CD14-positive monocyte (primary cell): ENCODE measurements around the gene LAS1L. TPM values are rescaled to one million over a fixed set of nuclear protein-coding genes. Genes with fewer than 3 reads are reported as not detected.
"Not testable (repeated sequence)": the region's sequence is repeated elsewhere in the genome, so short reads cannot be mapped to it uniquely, and the experiment has no call there.

Experiments
- DNase-seq, 3 donors: peaks; one replicate each; pipeline ENCODE4 v3.0.0-alpha.2; 2011 to 2022
- H2AFZ ChIP-seq: 2 replicates; pipeline ENCODE4 v1.6.0; 2012; ENCODE audit warnings: mild to moderate bottlenecking, low read depth, low read length, inconsistent platforms; ENCODE audit not compliant: insufficient read depth, poor library complexity, severe bottlenecking
- H3K27ac ChIP-seq, 2 donors: 1 replicate in 1 of 2; 2 replicates in 1 of 2; pipeline ENCODE4 v1.5.1; 2012 to 2013; ENCODE audit warnings: low read length in 2 of 2, control low read depth in 1 of 2, inconsistent platforms in 1 of 2, low read depth in 1 of 2, mild to moderate bottlenecking in 1 of 2
- H3K27me3 ChIP-seq, 2 donors: one replicate each; pipeline versions ENCODE4 v1.6.0 to v1.6.1; 2011 to 2013; ENCODE audit warnings: low read length in 2 of 2; ENCODE audit not compliant: control insufficient read depth in 2 of 2, insufficient read depth in 2 of 2
- H3K36me3 ChIP-seq, 2 donors: replicated peaks in 1 of 2; 1 replicate in 1 of 2; 2 replicates in 1 of 2; pipeline versions ENCODE4 v1.5.1 to v1.6.1; 2012 to 2013; ENCODE audit warnings: low read length in 2 of 2, control low read depth in 1 of 2, inconsistent platforms in 1 of 2, mild to moderate bottlenecking in 1 of 2; ENCODE audit not compliant: insufficient read depth in 2 of 2, control insufficient read depth in 1 of 2
- H3K4me1 ChIP-seq, 2 donors: 1 replicate in 1 of 2; 2 replicates in 1 of 2; pipeline versions ENCODE4 v1.5.1 to v1.6.1; 2012 to 2013; ENCODE audit warnings: low read length in 2 of 2, control low read depth in 1 of 2, inconsistent platforms in 1 of 2, mild to moderate bottlenecking in 1 of 2, moderate library complexity in 1 of 2; ENCODE audit not compliant: insufficient read depth in 2 of 2, control insufficient read depth in 1 of 2
- H3K4me2 ChIP-seq: replicated peaks from 2 replicates; pipeline ENCODE3; 2012; ENCODE audit warnings: low read length, moderate library complexity, mild to moderate bottlenecking; ENCODE audit not compliant: poor library complexity, severe bottlenecking; ENCODE audit errors: extremely low read depth
- H3K4me3 ChIP-seq, 3 experiments: fragments of 200-600 bp in 1 of 3; sonication (generic) in 1 of 3; replicated peaks in 1 of 3; 1 replicate in 2 of 3; 2 replicates in 1 of 3; pipeline ENCODE4 v1.5.1; 2011 to 2013; ENCODE audit warnings: low read length in 3 of 3, mild to moderate bottlenecking in 3 of 3, control low read depth in 2 of 3, low read depth in 2 of 3, inconsistent platforms in 1 of 3, moderate library complexity in 1 of 3
- H3K79me2 ChIP-seq: 2 replicates; pipeline ENCODE4 v1.6.0; 2012; ENCODE audit warnings: mild to moderate bottlenecking, control low read depth, inconsistent platforms, low read length, moderate library complexity; ENCODE audit not compliant: insufficient read depth
- H3K9ac ChIP-seq: 2 replicates; pipeline ENCODE4 v1.6.0; 2017; ENCODE audit warnings: low read length, mild to moderate bottlenecking; ENCODE audit not compliant: insufficient read depth, poor library complexity, severe bottlenecking
- H3K9me3 ChIP-seq, 2 donors: replicated peaks in 1 of 2; 1 replicate in 1 of 2; 2 replicates in 1 of 2; pipeline versions ENCODE4 v1.5.1 to v1.6.1; 2012 to 2013; ENCODE audit warnings: low read length in 2 of 2, control low read depth in 1 of 2; ENCODE audit not compliant: control insufficient read depth in 1 of 2, insufficient read depth in 1 of 2
- H4K20me1 ChIP-seq: 2 replicates; pipeline ENCODE4 v1.6.0; 2012; ENCODE audit warnings: mild to moderate bottlenecking, low read length, control low read depth, moderate library complexity; ENCODE audit not compliant: insufficient read depth
- H3K27ac Mint-ChIP-seq, 7 donors: one replicate each; pipeline ENCODE4 v1.8.0; 2020; ENCODE audit warnings: mild to moderate bottlenecking in 7 of 7, mixed read lengths in 7 of 7, moderate library complexity in 6 of 7, inconsistent platforms in 2 of 7
- H3K27me3 Mint-ChIP-seq, 3 donors: one replicate each; pipeline ENCODE4 v1.8.0; 2021 to 2022; ENCODE audit warnings: low read depth in 3 of 3, mild to moderate bottlenecking in 3 of 3, mixed read lengths in 3 of 3, moderate library complexity in 3 of 3, inconsistent platforms in 1 of 3
- H3K36me3 Mint-ChIP-seq, 2 donors: one replicate each; pipeline ENCODE4 v1.8.0; 2020; ENCODE audit warnings: mixed read lengths in 2 of 2, inconsistent platforms in 1 of 2, mild to moderate bottlenecking in 1 of 2
- H3K4me1 Mint-ChIP-seq: one replicate; pipeline ENCODE4 v1.8.0; 2020; ENCODE audit warnings: mild to moderate bottlenecking, mixed read lengths
- H3K4me3 Mint-ChIP-seq, 2 donors: one replicate each; pipeline ENCODE4 v1.8.0; 2020; ENCODE audit warnings: mild to moderate bottlenecking in 2 of 2, mixed read lengths in 2 of 2, moderate library complexity in 1 of 2
- H3K9me3 Mint-ChIP-seq, 7 donors: one replicate each; pipeline ENCODE4 v1.8.0; 2020 to 2022; ENCODE audit warnings: mixed read lengths in 7 of 7, mild to moderate bottlenecking in 6 of 7, moderate library complexity in 6 of 7, inconsistent platforms in 2 of 7
- WGBS: methylation state at CpG from one replicate; pipeline ENCODE4 v1.1.5; 2013; ENCODE audit warnings: missing lambda C conversion rate; ENCODE audit not compliant: insufficient coverage; 5-methylcytosine and 5-hydroxymethylcytosine counted together
- intact Hi-C, 2 donors: fragments of 100-400 bp; cut with micrococcal nuclease; formaldehyde crosslinking; loops; one replicate each; pipeline versions ENCODE4 v1.15.0 to v1.15.1; 2023
- polyA plus RNA-seq, 3 donors: library from polyadenylated mRNA; depleted of rRNA in 1 of 3; unstranded in 2 of 3; stranded (reverse) in 1 of 3; fragments of 300-500 nt in 2 of 3; fragments of >200 nt in 1 of 3; fragmentation: Illumina TruSeq in 2 of 3; gene quantifications; 1 replicate in 2 of 3; 2 replicates in 1 of 3; pipeline ENCODE4 v1.2.3, GENCODE V29; 2012 to 2021
- TF ChIP-seq, protein P1 (sequence below): fragments of 200-600 bp; IDR thresholded peaks from one replicate; pipeline ENCODE4 v1.8.0; 2022; ENCODE audit warnings: antibody characterized with exemption, mild to moderate bottlenecking

The LAS1L gene
- polyA plus RNA-seq, 3 donors, result 15.9 to 17.1 (median 17.1) TPM

DNA sequence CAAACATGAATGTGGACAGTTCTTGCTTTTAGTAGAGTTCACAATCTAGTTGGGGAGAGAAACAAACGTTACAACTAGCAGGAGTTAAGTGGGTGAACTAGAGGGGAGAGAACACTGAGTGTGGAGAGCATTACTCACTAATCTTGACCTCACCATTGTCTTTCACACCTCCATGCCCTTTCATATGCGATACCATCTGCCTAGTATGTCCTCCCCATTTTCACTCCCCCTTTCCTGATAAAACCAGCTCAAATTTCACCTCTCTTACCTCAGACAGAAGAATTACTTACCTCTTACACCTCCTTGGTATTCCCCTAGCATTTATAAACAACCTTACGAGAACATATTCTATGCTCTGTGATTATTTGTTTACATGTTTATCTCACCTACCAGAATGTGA, 53.6 kb downstream of the LAS1L start:
- no peak overlapping the region for H3K4me3 Mint-ChIP-seq
- no CpG with 5 or more reads among the region's 3 CpGs for WGBS
- no peak overlapping the region for H3K27ac Mint-ChIP-seq
- Histone ChIP-seq H3K4me3 (no peak overlapping the region), H3K4me2 (no peak overlapping the region), H3K79me2 (no peaks in the 10 kb centered on the region), H3K9ac (no peak overlapping the region), H3K9me3 (no peaks in the 10 kb centered on the region), H3K36me3 (no peaks in the 10 kb centered on the region), H3K27ac (no peak overlapping the region), H3K4me1 (no peaks in the 10 kb centered on the region), H2AFZ (no peak overlapping the region), H4K20me1 (no peaks in the 10 kb centered on the region), H3K27me3 (peaks cover 0 to 2% of the 10 kb centered on the region in 2 donors)
- peaks cover 0 to 15% (median 1%) of the 10 kb centered on the region in 3 donors for H3K27me3 Mint-ChIP-seq
- TF ChIP-seq, protein P1, sequence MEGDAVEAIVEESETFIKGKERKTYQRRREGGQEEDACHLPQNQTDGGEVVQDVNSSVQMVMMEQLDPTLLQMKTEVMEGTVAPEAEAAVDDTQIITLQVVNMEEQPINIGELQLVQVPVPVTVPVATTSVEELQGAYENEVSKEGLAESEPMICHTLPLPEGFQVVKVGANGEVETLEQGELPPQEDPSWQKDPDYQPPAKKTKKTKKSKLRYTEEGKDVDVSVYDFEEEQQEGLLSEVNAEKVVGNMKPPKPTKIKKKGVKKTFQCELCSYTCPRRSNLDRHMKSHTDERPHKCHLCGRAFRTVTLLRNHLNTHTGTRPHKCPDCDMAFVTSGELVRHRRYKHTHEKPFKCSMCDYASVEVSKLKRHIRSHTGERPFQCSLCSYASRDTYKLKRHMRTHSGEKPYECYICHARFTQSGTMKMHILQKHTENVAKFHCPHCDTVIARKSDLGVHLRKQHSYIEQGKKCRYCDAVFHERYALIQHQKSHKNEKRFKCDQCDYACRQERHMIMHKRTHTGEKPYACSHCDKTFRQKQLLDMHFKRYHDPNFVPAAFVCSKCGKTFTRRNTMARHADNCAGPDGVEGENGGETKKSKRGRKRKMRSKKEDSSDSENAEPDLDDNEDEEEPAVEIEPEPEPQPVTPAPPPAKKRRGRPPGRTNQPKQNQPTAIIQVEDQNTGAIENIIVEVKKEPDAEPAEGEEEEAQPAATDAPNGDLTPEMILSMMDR, result no peak
- no peak for DNase-seq
- H3K4me1 Mint-ChIP-seq, result no peaks in the 10 kb centered on the region
- intact Hi-C loops, result no loop called here
- H3K36me3 Mint-ChIP-seq, result no peaks in the 10 kb centered on the region
- peaks cover 2 to 14% (median 7%) of the 10 kb centered on the region in 7 donors for H3K9me3 Mint-ChIP-seq

DNA sequence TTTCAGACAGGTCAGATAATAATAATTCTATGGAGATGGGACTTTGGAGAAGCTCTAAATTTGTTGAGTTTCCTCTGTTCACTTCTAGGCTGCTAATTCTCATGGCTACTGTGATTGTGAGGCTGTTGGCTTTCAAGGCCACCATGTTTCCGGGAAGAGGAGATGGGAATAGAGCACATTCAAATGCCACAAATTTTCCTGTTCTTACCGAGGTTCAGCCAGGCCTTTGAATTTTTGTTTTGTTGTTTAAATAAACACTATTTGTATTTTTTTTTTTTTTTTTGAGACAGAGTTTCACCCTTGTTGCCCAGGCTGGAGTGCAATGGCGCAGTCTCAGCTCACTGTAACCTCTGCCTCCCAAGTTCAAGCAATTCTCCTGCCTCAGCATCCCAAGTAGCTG, 55.5 kb downstream of the LAS1L start:
- H3K27ac ChIP-seq, intact Hi-C loops, H3K4me2 ChIP-seq, H3K4me3 ChIP-seq, H2AFZ ChIP-seq, H3K4me1 ChIP-seq, H3K4me1 Mint-ChIP-seq, H3K27me3 ChIP-seq, H3K4me3 Mint-ChIP-seq, H3K27ac Mint-ChIP-seq, H3K9ac ChIP-seq, H4K20me1 ChIP-seq, H3K36me3 Mint-ChIP-seq, H3K79me2 ChIP-seq, H3K36me3 ChIP-seq, H3K9me3 ChIP-seq, DNase-seq: not testable (repeated sequence)
- no CpG with 5 or more reads among the region's 3 CpGs for WGBS
- Mint-ChIP-seq H3K9me3 (peaks cover 2 to 22% (median 9%) of the 10 kb centered on the region in 7 donors), H3K27me3 (peaks cover 0 to 13% (median 1%) of the 10 kb centered on the region in 3 donors)
